Left cardiac atrium (tissue), 4 donors: Measurements from ENCODE around the gene SHISAL2A. TPM values are rescaled to one million over a fixed set of nuclear protein-coding genes. Genes with fewer than 3 reads are reported as not detected.
A peak's percentile ranks its signal among the peaks of the same experiment; 100 is the strongest.

ENCODE experiments used
- ATAC-seq, 2 donors: fragments of 200-7000 bp; cut with Tn5 transposase; one replicate each; pipeline ENCODE4 v1.9.1; 2020; ENCODE audit warnings: mild to moderate bottlenecking in 2 of 2, moderate library complexity in 2 of 2
- DNase-seq: peaks from one replicate; pipeline ENCODE4 v3.0.0-alpha.2; 2020
- intact Hi-C, 2 donors: fragments of 100-400 bp; cut with DNase I; formaldehyde crosslinking; loops; one replicate each; pipeline versions ENCODE4 v1.14.1 to v1.15.1; 2022 to 2023
- total RNA-seq, 2 donors: library from RNA; stranded (reverse); fragmentation: NEBNext Ultra II Directional; extraction: Animal tissue kit (Norgen Biotek cat#: 25700); gene quantifications; one replicate each; pipeline ENCODE4 v1.2.1, GENCODE V29; 2021
- donor health status: DM: no; HTN: yes; CAD: no.
- donor health status: DM: no; HTN: yes; CAD: no; lungs with severe emphysema.
- donor health status: DM: yes; HTN: yes; CAD: no.
- donor health status: Dilated cardiomyopathy.

The SHISAL2A gene
- total RNA-seq, 2 donors from 2014 or later = 0.15 TPM; not detected in 1

DNA sequence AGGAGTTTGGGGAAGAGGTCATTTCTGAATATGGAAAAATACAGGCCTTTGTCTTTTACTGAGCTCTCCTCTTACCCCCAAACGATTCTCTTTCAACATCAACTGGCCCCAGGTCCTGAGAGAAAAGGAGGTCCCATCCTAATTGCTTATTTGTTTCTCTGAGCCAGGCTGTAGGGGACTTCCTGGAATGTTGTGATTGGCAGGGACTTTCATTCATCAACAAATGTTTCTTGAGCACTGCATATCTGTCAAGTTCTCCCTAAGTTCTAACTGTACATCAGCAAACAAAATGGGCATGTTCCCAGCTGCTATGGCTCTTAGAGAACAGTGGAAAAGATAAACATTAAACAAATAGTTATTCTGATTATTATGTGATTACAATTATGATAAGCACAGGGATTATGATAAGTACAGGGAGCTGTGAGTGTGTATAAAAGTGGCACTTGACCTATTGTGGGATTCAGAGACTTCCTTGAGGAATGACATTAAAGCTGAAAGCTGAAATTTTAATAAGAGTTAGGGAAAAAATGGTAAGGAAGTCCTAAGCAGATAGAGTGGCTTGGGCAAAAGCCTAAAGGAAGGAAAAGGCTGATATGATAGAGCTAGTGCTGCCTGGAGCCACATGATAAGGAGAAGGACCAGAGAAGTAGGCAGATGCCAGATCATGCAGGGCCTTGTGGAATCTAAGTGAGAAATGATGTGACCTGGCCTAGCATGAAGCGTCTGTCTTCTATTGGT lies 19.2 kb upstream of the SHISAL2A start:
- intact Hi-C loops = no loop called here
- ATAC-seq (peak in 1 of 2 donors; percentile 54), DNase-seq (no peak)

DNA sequence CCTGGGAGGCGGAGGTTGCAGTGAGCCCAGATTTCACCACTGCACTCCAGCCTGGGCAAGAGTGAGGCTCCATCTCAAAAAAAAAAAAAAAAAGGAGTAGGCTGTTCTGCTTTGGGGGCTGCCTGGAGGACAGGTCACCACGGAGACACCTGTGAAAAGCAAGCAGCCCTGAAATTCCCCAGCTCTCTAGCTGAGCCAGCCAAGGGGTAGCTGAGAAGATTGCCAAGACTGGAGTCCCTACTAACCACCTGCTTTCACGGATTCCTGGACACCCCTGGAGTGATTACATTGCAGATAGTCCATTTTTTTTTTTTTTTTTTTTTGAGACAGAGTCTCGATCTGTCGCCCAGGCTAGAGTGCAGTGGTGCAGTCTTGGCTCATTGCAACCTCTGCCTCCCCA lies 18.3 kb upstream of the SHISAL2A start:
- DNase-seq (no peak), ATAC-seq (no peak)
- intact Hi-C loops = no loop called here

DNA sequence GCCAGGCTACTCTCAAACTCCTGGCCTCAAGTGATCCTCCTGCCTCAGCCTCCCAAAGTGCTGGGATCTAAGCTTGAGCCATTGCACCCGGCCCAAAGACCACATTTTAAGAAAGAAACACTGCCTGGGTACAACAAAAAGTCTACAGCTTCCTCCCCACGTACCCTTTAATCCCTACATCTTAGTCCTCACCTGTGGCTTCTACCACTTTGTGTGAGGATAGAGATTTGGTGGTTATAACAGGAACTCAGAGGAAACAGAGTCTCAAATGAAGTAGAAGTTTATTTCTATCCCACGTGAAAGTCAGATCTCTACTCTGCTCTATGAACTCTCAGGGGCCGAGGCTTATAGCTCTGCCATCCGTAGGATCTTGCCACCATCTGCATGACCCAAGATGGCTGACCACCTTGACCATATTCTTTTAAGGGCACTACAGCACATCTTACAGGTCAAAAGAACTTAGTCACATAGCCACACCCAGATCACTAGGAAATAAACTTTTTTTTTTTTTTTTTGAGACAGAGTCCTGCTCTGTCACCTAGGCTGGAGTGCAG lies 17.4 kb upstream of the SHISAL2A start:
- ATAC-seq (no peak), DNase-seq (no peak)
- intact Hi-C loops = no loop called here

GRCh38 chr1:52621950-52622349 lies 11.0 kb upstream of the SHISAL2A start:
- DNase-seq (no peak), ATAC-seq (no peak)
- intact Hi-C loops = no loop called here

DNA sequence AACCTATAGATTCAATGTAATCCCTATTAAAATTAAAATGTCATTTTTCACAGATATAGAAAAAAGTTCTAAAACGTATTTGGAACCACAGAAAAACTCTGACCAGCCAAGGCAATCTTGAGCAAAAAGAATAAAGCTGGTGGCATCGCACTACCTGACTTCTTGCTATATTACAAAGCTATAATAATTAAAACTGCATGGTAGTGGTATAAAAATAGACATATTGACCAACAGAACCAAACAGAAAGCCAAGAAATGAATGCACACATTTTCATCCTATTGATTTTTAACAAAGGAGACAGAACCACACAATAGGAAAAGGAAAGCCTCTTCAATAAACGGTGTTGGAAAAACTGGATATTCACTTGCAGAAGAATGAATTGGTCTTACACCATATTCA lies 9.2 kb upstream of the SHISAL2A start:
- ATAC-seq = no peak
- intact Hi-C loops = no loop called here
- DNase-seq = no peak

- intact Hi-C loops = no loop called here
- DNase-seq (no peak), ATAC-seq (no peak)
These were observed 5.9 kb upstream of the SHISAL2A start for GRCh38 chr1:52627028-52627427.

GRCh38 chr1:52628614-52629324 lies 4.2 kb upstream of the SHISAL2A start:
- DNase-seq (no peak), ATAC-seq (no peak)
- intact Hi-C loops = no loop called here

GRCh38 chr1:52629325-52629643 lies 3.7 kb upstream of the SHISAL2A start:
- ATAC-seq (no peak), DNase-seq (no peak)
- intact Hi-C loops = no loop called here

DNA sequence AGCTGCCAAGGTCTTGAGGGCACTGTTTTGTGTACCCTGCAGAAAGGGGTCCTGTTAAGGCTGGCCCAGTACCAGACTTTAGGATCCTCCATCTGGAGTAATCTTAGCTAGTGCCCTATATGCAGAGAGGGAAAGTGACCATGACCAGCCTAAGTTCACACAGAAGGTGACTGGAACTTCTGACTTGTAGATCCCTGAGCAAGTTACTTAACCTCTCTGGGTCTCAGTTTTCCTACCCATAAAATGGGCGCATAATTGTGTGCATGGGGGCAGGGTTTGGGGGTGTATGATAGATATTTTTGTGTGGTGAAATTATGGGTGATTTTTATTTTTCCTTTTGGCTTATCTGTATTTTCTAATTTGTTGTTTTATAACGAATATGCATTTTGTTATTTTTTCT lies 3.3 kb upstream of the SHISAL2A start:
- intact Hi-C loops = no loop called here
- DNase-seq (no peak), ATAC-seq (no peak)

- no peak for ATAC-seq
- intact Hi-C loops = no loop called here
- DNase-seq = no peak
These were observed 1.1 kb upstream of the SHISAL2A start for GRCh38 chr1:52631759-52632331.

GRCh38 chr1:52633291-52633754 lies 355 bp downstream of the SHISAL2A start:
- intact Hi-C loops = no loop called here
- DNase-seq (no peak), ATAC-seq (peak; percentile 31 to 33)

GRCh38 chr1:52634111-52634510 lies 1.1 kb downstream of the SHISAL2A start:
- intact Hi-C loops = no loop called here
- no peak for ATAC-seq
- no peak for DNase-seq

DNA sequence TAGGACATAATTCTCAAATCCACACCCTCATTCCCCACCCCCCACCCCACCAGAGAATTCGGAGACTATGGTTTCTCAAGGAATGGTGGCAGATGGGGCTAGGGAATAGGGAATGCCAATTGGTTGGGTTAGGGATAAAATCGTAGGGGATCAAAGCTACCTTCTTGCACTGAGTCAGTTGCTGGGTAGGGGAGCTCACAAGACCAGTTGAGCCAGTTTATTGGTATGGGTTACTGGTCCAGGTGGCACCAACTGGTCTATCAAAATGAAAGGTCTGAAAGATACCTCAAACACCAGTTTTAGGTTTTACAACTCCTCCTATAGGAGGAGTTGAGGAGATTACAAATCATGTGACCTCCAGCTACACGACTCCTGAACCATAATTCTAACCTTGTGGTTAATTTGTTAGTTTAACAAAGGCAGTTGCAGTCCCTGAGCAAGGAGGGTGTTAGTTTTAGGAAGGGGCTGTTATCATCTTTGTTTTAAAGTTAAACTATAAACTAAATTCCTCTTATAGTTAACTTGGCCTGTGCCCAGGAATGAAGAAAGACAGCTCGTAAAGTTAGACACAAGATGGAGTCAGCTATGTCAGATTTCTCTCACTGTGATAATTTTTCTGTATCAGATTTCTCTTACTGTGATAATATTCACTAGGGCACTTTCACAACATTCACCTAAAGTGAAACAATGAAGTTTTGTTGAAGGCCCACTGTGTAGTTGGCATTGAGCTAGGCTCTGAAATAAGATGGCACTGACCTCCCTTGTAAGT lies 2.5 kb downstream of the SHISAL2A start:
- no peak for ATAC-seq
- no peak for DNase-seq
- intact Hi-C loops = no loop called here

- intact Hi-C loops = no loop called here
- ATAC-seq (peak in 1 of 2 donors; percentile 54), DNase-seq (no peak)
These were observed 4.0 kb downstream of the SHISAL2A start for GRCh38 chr1:52636721-52637695.

GRCh38 chr1:52637946-52638345 lies 5.0 kb downstream of the SHISAL2A start:
- DNase-seq = no peak
- ATAC-seq = no peak
- intact Hi-C loops = no loop called here

DNA sequence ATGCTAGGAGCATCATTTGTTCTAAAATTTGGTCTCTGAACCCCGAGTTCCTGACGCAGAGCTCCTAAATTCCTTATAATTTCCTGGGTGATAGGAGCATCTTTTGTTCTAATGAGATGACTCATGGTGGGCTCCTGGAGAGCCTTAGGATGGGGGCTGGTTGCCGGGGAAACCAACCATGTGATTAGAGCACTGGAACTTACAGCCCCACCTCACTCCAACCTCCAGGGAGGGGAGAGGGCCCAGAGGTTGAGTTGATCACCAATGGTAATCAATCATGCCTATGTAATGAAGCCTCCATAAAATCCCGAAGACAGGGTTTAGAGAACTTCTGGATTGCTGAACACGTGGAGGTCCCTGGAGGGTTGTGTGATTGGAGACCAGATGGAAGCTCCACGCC lies 7.7 kb downstream of the SHISAL2A start:
- intact Hi-C loops = no loop called here
- ATAC-seq (no peak), DNase-seq (no peak)

GRCh38 chr1:52641307-52641706 lies 8.3 kb downstream of the SHISAL2A start:
- intact Hi-C loops = no loop called here
- ATAC-seq (no peak), DNase-seq (no peak)

GRCh38 chr1:52645261-52645660 lies 12.3 kb downstream of the SHISAL2A start:
- DNase-seq (no peak), ATAC-seq (no peak)
- intact Hi-C loops = no loop called here

GRCh38 chr1:52651904-52652303 lies 18.9 kb downstream of the SHISAL2A start:
- intact Hi-C loops = no loop called here
- no peak for DNase-seq
- ATAC-seq = no peak
